Gastrocnemius medialis (tissue), 4 donors: ENCODE data around the gene ITPKC. TPM values are rescaled to one million over a fixed set of nuclear protein-coding genes. Genes with fewer than 3 reads are reported as not detected.

Source experiments
- ATAC-seq, 2 donors: fragments of 150-250 bp; one replicate each; pipeline ENCODE4 v1.9.1; 2016
- DNase-seq, 2 donors: peaks; one replicate each; pipeline ENCODE4 v3.0.0-alpha.2; 2019
- H3K27ac ChIP-seq, 4 donors: fragments of 200-600 bp; sonication (generic); 1 replicate in 1 of 4; 2 replicates in 3 of 4; pipeline ENCODE4 v1.5.1; 2016 to 2018; ENCODE audit warnings: mild to moderate bottlenecking in 2 of 4, moderate library complexity in 1 of 4
- H3K27me3 ChIP-seq, 3 donors: fragments of 200-600 bp; sonication (generic) in 2 of 3; 1 replicate in 1 of 3; 2 replicates in 2 of 3; pipeline versions ENCODE4 v1.5.1 to v1.6.0; 2016 to 2019; ENCODE audit warnings: mild to moderate bottlenecking in 1 of 3, moderate library complexity in 1 of 3
- H3K36me3 ChIP-seq, 2 donors: fragments of 200-600 bp; sonication (generic) in 1 of 2; one replicate each; pipeline ENCODE4 v1.5.1; 2017 to 2018
- H3K4me1 ChIP-seq, 2 donors: fragments of 200-600 bp; sonication (generic) in 1 of 2; one replicate each; pipeline ENCODE4 v1.5.1; 2016 to 2017; ENCODE audit warnings: mild to moderate bottlenecking in 2 of 2
- H3K4me3 ChIP-seq, 4 donors: fragments of 200-600 bp; sonication (generic) in 3 of 4; 1 replicate in 1 of 4; 2 replicates in 3 of 4; pipeline ENCODE4 v1.5.1; 2016 to 2019; ENCODE audit warnings: mild to moderate bottlenecking in 2 of 4
- H3K9me3 ChIP-seq, 3 donors: fragments of 200-600 bp; sonication (generic) in 2 of 3; 1 replicate in 1 of 3; 2 replicates in 2 of 3; pipeline ENCODE4 v1.5.1; 2016 to 2019
- CTCF ChIP-seq, 5 experiments: fragments of 450-650 bp in 3 of 5; fragments of 200-600 bp in 2 of 5; sonication (generic) in 2 of 5; IDR thresholded peaks in 4 of 5; conservative IDR thresholded peaks in 1 of 5; 1 replicate in 4 of 5; 2 replicates in 1 of 5; pipeline ENCODE4 v1.5.1; 2016 to 2019; ENCODE audit warnings: antibody characterized with exemption in 5 of 5, mild to moderate bottlenecking in 3 of 5, moderate library complexity in 3 of 5
- POLR2A ChIP-seq, 2 donors: fragments of 450-650 bp; IDR thresholded peaks; one replicate each; pipeline ENCODE4 v1.6.1; 2017; ENCODE audit warnings: antibody characterized with exemption in 2 of 2, mild to moderate bottlenecking in 2 of 2, moderate library complexity in 2 of 2
- in situ Hi-C, 4 donors: fragments of 200-750 bp; cut with MboI; loops; one replicate each; pipeline versions ENCODE4 v1.15.0 to v1.8.0; 2017; ENCODE audit warnings: low sequenced_read_pairs in 4 of 4
- intact Hi-C: fragments of 100-400 bp; cut with DNase I; formaldehyde crosslinking; loops from one replicate; pipeline ENCODE4 v1.15.1; 2023; ENCODE audit warnings: low total_unique reads
- total RNA-seq, 4 donors: library from RNA; depleted of rRNA; stranded (reverse); fragments of >200 nt; gene quantifications; one replicate each; pipeline versions ENCODE4 v1.1.0 to v1.2.3, GENCODE V29; 2016

The ITPKC gene
- total RNA-seq, 4 donors from 2014 or later = 14.9 to 34.5 (median 21.8) TPM

- Histone ChIP-seq H3K4me3 (no peak overlapping the region), H3K27me3 (no peaks in the 10 kb centered on the region), H3K9me3 (no peaks in the 10 kb centered on the region), H3K4me1 (peaks cover 9 to 22% of the 10 kb centered on the region in 2 donors), H3K27ac (peak overlapping the region in 3 of 4 donors; percentile 43 to 94 (median 55)), H3K36me3 (peaks cover 0 to 11% of the 10 kb centered on the region in 2 donors)
- in situ Hi-C loops (no loop called here), intact Hi-C loops (no loop called here)
- ATAC-seq (no peak), DNase-seq (no peak)
- TF ChIP-seq POLR2A (IDR thresholded peaks at IDR 0.05) (no peak), CTCF (IDR thresholded peaks at IDR 0.05 in 4 of 5, conservative IDR thresholded peaks at IDR 0.05 in 1 of 5) (no peak)
Observed at GRCh38 chr19:40688309-40688708, 28.6 kb upstream of the ITPKC start.

- no peak for DNase-seq
- in situ Hi-C loops = no loop called here
- H3K4me1 ChIP-seq = peaks cover 9 to 22% of the 10 kb centered on the region in 2 donors
Observed at GRCh38 chr19:40688987-40689338, 27.9 kb upstream of the ITPKC start.

GRCh38 chr19:40689339-40690049 lies 27.4 kb upstream of the ITPKC start:
- intact Hi-C loops (loop anchor here (1.0 to 2.0 kb wide), 2 partner anchors 26 to 61 kb away; partner anchors contain the start of genes ACTMAP and SNRPA), in situ Hi-C loops (no loop called here)
- no peaks in the 10 kb centered on the region for H3K27me3 ChIP-seq
- H3K4me1 ChIP-seq = peaks cover 9 to 22% of the 10 kb centered on the region in 2 donors
- no peaks in the 10 kb centered on the region for H3K9me3 ChIP-seq
- peak overlapping the region; percentile 66 to 92 (median 76) for H3K4me3 ChIP-seq
- ATAC-seq (no peak), DNase-seq (no peak)
- no peak for TF ChIP-seq CTCF (IDR thresholded peaks at IDR 0.05 in 4 of 5, conservative IDR thresholded peaks at IDR 0.05 in 1 of 5)
- no peak for TF ChIP-seq POLR2A (IDR thresholded peaks at IDR 0.05)
- H3K36me3 ChIP-seq = peaks cover 0 to 11% of the 10 kb centered on the region in 2 donors
- H3K27ac ChIP-seq = peak overlapping the region; percentile 90 to 98 (median 96)

More at GRCh38 chr19:40688987-40689338, 27.9 kb upstream of the ITPKC start:
- no peaks in the 10 kb centered on the region for H3K9me3 ChIP-seq
- TF ChIP-seq POLR2A (IDR thresholded peaks at IDR 0.05) = no peak
- no peak for TF ChIP-seq CTCF (IDR thresholded peaks at IDR 0.05 in 4 of 5, conservative IDR thresholded peaks at IDR 0.05 in 1 of 5)
- H3K36me3 ChIP-seq = peaks cover 0 to 11% of the 10 kb centered on the region in 2 donors
- H3K4me3 ChIP-seq = peak overlapping the region; percentile 66 to 92 (median 76)
- intact Hi-C loops = no loop called here
- H3K27ac ChIP-seq = peak overlapping the region; percentile 90 to 98 (median 96)
- no peaks in the 10 kb centered on the region for H3K27me3 ChIP-seq
- ATAC-seq = no peak

- H3K36me3 ChIP-seq = peaks cover 0 to 8% of the 10 kb centered on the region in 2 donors
Observed at GRCh38 chr19:40690050-40690692, 26.7 kb upstream of the ITPKC start, which contains the start of gene NUMBL. Gene NUMBL (minus strand): TSS chr19:40690651. CDS start chr19:40690483, 168 bp downstream.

More at GRCh38 chr19:40690050-40690692, 26.7 kb upstream of the ITPKC start, which contains the start of gene NUMBL:
- ATAC-seq = no peak
- intact Hi-C loops = loop anchor here (1.0 to 2.0 kb wide), 2 partner anchors 25 to 61 kb away; partner anchors contain the start of genes ACTMAP and SNRPA
- no peak for DNase-seq
- Histone ChIP-seq H3K4me1 (peaks cover 9 to 22% of the 10 kb centered on the region in 2 donors), H3K4me3 (peak within 1 kb of the TSS; percentile 66 to 92 (median 76)), H3K27ac (peak within 1 kb of the TSS; percentile 90 to 98 (median 96)), H3K9me3 (no peaks in the 10 kb centered on the region), H3K27me3 (no peaks in the 10 kb centered on the region)
- in situ Hi-C loops = no loop called here
- TF ChIP-seq CTCF (IDR thresholded peaks at IDR 0.05 in 4 of 5, conservative IDR thresholded peaks at IDR 0.05 in 1 of 5) = no peak
- peak; percentile 64 to 68 for TF ChIP-seq POLR2A (IDR thresholded peaks at IDR 0.05)
